KMS-11 (cell line): ENCODE measurements around the gene NFE2L2.
A peak's percentile ranks its signal among the peaks of the same experiment; 100 is the strongest.
"Not testable (repeated sequence)": the region's sequence is repeated elsewhere in the genome, so short reads cannot be mapped to it uniquely, and the experiment has no call there.

ENCODE experiments used
- H2AFZ ChIP-seq: fragments of 200-600 bp; sonication (generic); 2 replicates; pipeline ENCODE4 v1.6.1; 2016; ENCODE audit warnings: antibody characterized with exemption, mixed run types, low read depth
- H3K27ac ChIP-seq: fragments of 200-600 bp; sonication (generic); 2 replicates; pipeline ENCODE4 v1.6.1; 2016; ENCODE audit warnings: mild to moderate bottlenecking, mixed run types
- H3K27me3 ChIP-seq: fragments of 200-600 bp; sonication (generic); 2 replicates; pipeline ENCODE4 v1.6.1; 2017; ENCODE audit warnings: mild to moderate bottlenecking, low read depth, mixed run types, moderate library complexity; ENCODE audit not compliant: insufficient read depth
- H3K36me3 ChIP-seq: fragments of 200-600 bp; sonication (generic); 2 replicates; pipeline ENCODE4 v1.6.1; 2017; ENCODE audit warnings: mild to moderate bottlenecking, mixed run types; ENCODE audit not compliant: insufficient read depth
- H3K4me1 ChIP-seq: fragments of 200-600 bp; sonication (generic); 2 replicates; pipeline ENCODE4 v1.6.1; 2016; ENCODE audit warnings: mild to moderate bottlenecking, low read depth, mixed run types; ENCODE audit not compliant: poor library complexity, severe bottlenecking
- H3K4me2 ChIP-seq: fragments of 200-600 bp; sonication (generic); 2 replicates; pipeline ENCODE4 v1.7.0; 2016; ENCODE audit warnings: mild to moderate bottlenecking, mixed run types
- H3K4me3 ChIP-seq: fragments of 200-600 bp; sonication (generic); IDR thresholded peaks from 2 replicates; pipeline ENCODE4 v1.6.1; 2017; ENCODE audit warnings: low read depth, low read length, mixed read lengths; ENCODE audit not compliant: insufficient read depth
- H3K79me2 ChIP-seq: fragments of 200-600 bp; sonication (generic); 2 replicates; pipeline ENCODE4 v1.6.1; 2016; ENCODE audit warnings: low read depth, mixed run types; ENCODE audit not compliant: insufficient read depth
- H3K9ac ChIP-seq: fragments of 200-600 bp; sonication (generic); 2 replicates; pipeline ENCODE4 v1.6.1; 2016; ENCODE audit warnings: mild to moderate bottlenecking, mixed run types
- H4K20me1 ChIP-seq: fragments of 200-600 bp; sonication (generic); 2 replicates; pipeline ENCODE4 v1.6.1; 2016; ENCODE audit warnings: mild to moderate bottlenecking, mixed run types; ENCODE audit not compliant: insufficient read depth
- CTCF ChIP-seq: fragments of 200-600 bp; sonication (generic); conservative IDR thresholded peaks from 2 replicates; pipeline ENCODE4 v1.6.1; 2017; ENCODE audit warnings: low read depth, mild to moderate bottlenecking, antibody characterized with exemption, low read length, moderate library complexity, mixed read lengths

Gene NFE2L2

GRCh38 chr2:177231270-177231669, 33.3 kb downstream of the NFE2L2 start:
- Histone ChIP-seq H2AFZ (no peak overlapping the region), H3K4me1 (peaks cover 33% of the 10 kb centered on the region), H3K79me2 (peaks cover 47% of the 10 kb centered on the region), H3K9ac (no peak overlapping the region), H3K27me3 (no peaks in the 10 kb centered on the region), H3K27ac (no peak overlapping the region; the same call in 1 of the 2 replicates), H3K36me3 (peaks cover 21% of the 10 kb centered on the region; the same call in 1 of the 2 replicates), H3K4me2 (no peak overlapping the region; the same call in 1 of the 2 replicates), H3K4me3 (no peak overlapping the region), H4K20me1 (peaks cover 21% of the 10 kb centered on the region)
- no peak for TF ChIP-seq CTCF

GRCh38 chr2:177229442-177230242, 34.9 kb downstream of the NFE2L2 start:
- Histone ChIP-seq H3K36me3 (peaks cover 21% of the 10 kb centered on the region; the same call in 1 of the 2 replicates), H3K9ac (no peak overlapping the region), H3K4me1 (peaks cover 29% of the 10 kb centered on the region), H3K4me3 (no peak overlapping the region), H3K4me2 (no peak overlapping the region), H3K27ac (peak overlapping the region; percentile 21; the same call in 1 of the 2 replicates), H2AFZ (no peak overlapping the region), H4K20me1 (peaks cover 8% of the 10 kb centered on the region), H3K79me2 (peaks cover 31% of the 10 kb centered on the region; the same call in 1 of the 2 replicates), H3K27me3 (no peaks in the 10 kb centered on the region)
- TF ChIP-seq CTCF, result no peak

- H3K36me3 ChIP-seq, result no peaks in the 10 kb centered on the region; the same call in 1 of the 2 replicates
- no peak overlapping the region for H3K4me3 ChIP-seq
- peak overlapping the region; percentile 15; the same call in 1 of the 2 replicates for H3K27ac ChIP-seq
- peaks cover 8% of the 10 kb centered on the region for H3K4me1 ChIP-seq
- no peak for TF ChIP-seq CTCF
- no peak overlapping the region for H3K4me2 ChIP-seq
- no peaks in the 10 kb centered on the region; the same call in none of the 2 replicates for H4K20me1 ChIP-seq
- peaks cover 5% of the 10 kb centered on the region; the same call in 1 of the 2 replicates for H3K79me2 ChIP-seq
- H3K9ac ChIP-seq, result no peak overlapping the region
- no peak overlapping the region for H2AFZ ChIP-seq
- H3K27me3 ChIP-seq, result no peaks in the 10 kb centered on the region
These were observed 38.6 kb downstream of the NFE2L2 start for GRCh38 chr2:177225965-177226360.

- not testable (repeated sequence) for H4K20me1 ChIP-seq, H3K4me1 ChIP-seq, H3K36me3 ChIP-seq, H2AFZ ChIP-seq, H3K4me3 ChIP-seq, H3K4me2 ChIP-seq, H3K27me3 ChIP-seq, H3K9ac ChIP-seq
- H3K27ac ChIP-seq, result peak overlapping the region; percentile 4; the same call in 1 of the 2 replicates
- peaks cover 26% of the 10 kb centered on the region for H3K79me2 ChIP-seq
These were observed 41.1 kb downstream of the NFE2L2 start for GRCh38 chr2:177223436-177223835.

- peaks cover 14% of the 10 kb centered on the region for H4K20me1 ChIP-seq
- no peak overlapping the region for H3K27ac ChIP-seq
- H3K79me2 ChIP-seq, result peaks cover 41% of the 10 kb centered on the region
- no peak overlapping the region for H3K9ac ChIP-seq
- no peak overlapping the region for H2AFZ ChIP-seq
- peaks cover 11% of the 10 kb centered on the region for H3K4me1 ChIP-seq
- no peak overlapping the region for H3K4me2 ChIP-seq
- TF ChIP-seq CTCF, result no peak
- H3K4me3 ChIP-seq, result no peak overlapping the region
- H3K36me3 ChIP-seq, result peaks cover 22% of the 10 kb centered on the region; the same call in 1 of the 2 replicates
- no peaks in the 10 kb centered on the region for H3K27me3 ChIP-seq
These were observed 42.6 kb downstream of the NFE2L2 start for GRCh38 chr2:177221970-177222369.
